ENCODE measurements around the gene TIMP3.

The TIMP3 gene

GRCh38 chr22:32905400-32905799 lies 103.9 kb downstream of the TIMP3 start:
- Histone ChIP-seq H3K36me3 (ENCODE audit: insufficient read depth, low read depth, low read length) (no peaks in the 10 kb centered on the region), H3K9me3 (ENCODE audit: insufficient read depth, low read depth, low read length) (no peaks in the 10 kb centered on the region), H3K4me3 (ENCODE audit: low read length) (no peak overlapping the region), H3K27me3 (ENCODE audit: insufficient read depth, low read length) (no peaks in the 10 kb centered on the region), H3K4me1 (ENCODE audit: insufficient read depth, low read length) (no peaks in the 10 kb centered on the region), H3K9ac (ENCODE audit: low read depth, low read length) (no peak overlapping the region), H3K27ac (ENCODE audit: low read length) (no peak overlapping the region)

GRCh38 chr22:32909581-32910428 lies 108.3 kb downstream of the TIMP3 start:
- no peaks in the 10 kb centered on the region; the same call in 1 of the 2 replicates for H3K9me3 ChIP-seq (ENCODE audit: insufficient read depth, low read depth, low read length)
- H3K27ac ChIP-seq (ENCODE audit: low read length) = no peak overlapping the region
- H3K4me1 ChIP-seq (ENCODE audit: insufficient read depth, low read length) = no peaks in the 10 kb centered on the region; the same call in 1 of the 2 replicates
- H3K9ac ChIP-seq (ENCODE audit: low read depth, low read length) = no peak overlapping the region
- H3K4me3 ChIP-seq (ENCODE audit: low read length) = no peak overlapping the region
- H3K36me3 ChIP-seq (ENCODE audit: insufficient read depth, low read depth, low read length) = no peaks in the 10 kb centered on the region
- H3K27me3 ChIP-seq (ENCODE audit: insufficient read depth, low read length) = no peaks in the 10 kb centered on the region

GRCh38 chr22:32910429-32910772 lies 108.9 kb downstream of the TIMP3 start:
- Histone ChIP-seq H3K36me3 (ENCODE audit: insufficient read depth, low read depth, low read length) (no peaks in the 10 kb centered on the region), H3K27ac (ENCODE audit: low read length) (no peak overlapping the region), H3K9ac (ENCODE audit: low read depth, low read length) (no peak overlapping the region), H3K9me3 (ENCODE audit: insufficient read depth, low read depth, low read length) (no peaks in the 10 kb centered on the region; the same call in 1 of the 2 replicates), H3K4me3 (ENCODE audit: low read length) (no peak overlapping the region), H3K27me3 (ENCODE audit: insufficient read depth, low read length) (no peaks in the 10 kb centered on the region), H3K4me1 (ENCODE audit: insufficient read depth, low read length) (no peaks in the 10 kb centered on the region; the same call in 1 of the 2 replicates)

- Histone ChIP-seq H3K4me3 (ENCODE audit: low read length) (no peak overlapping the region), H3K36me3 (ENCODE audit: insufficient read depth, low read depth, low read length) (peaks cover 10% of the 10 kb centered on the region; the same call in 1 of the 2 replicates), H3K9me3 (ENCODE audit: insufficient read depth, low read depth, low read length) (peaks cover 10% of the 10 kb centered on the region), H3K27ac (ENCODE audit: low read length) (no peak overlapping the region), H3K9ac (ENCODE audit: low read depth, low read length) (no peak overlapping the region), H3K4me1 (ENCODE audit: insufficient read depth, low read length) (no peaks in the 10 kb centered on the region; the same call in 1 of the 2 replicates), H3K27me3 (ENCODE audit: insufficient read depth, low read length) (no peaks in the 10 kb centered on the region)
Observed at GRCh38 chr22:32911503-32911902, 110.0 kb downstream of the TIMP3 start.
